Liver (tissue), 3 donors: ENCODE data around the gene DPP7.

Experiments
- FOXA1 ChIP-seq: IDR thresholded peaks from 2 replicates; pipeline ENCODE4 v1.6.1; 2016; ENCODE audit warnings: antibody characterized with exemption
- SP1 ChIP-seq: IDR thresholded peaks from 2 replicates; pipeline ENCODE4 v1.6.1; 2018; ENCODE audit warnings: antibody characterized with exemption, mild to moderate bottlenecking
- TAF1 ChIP-seq: conservative IDR thresholded peaks from 2 replicates; pipeline ENCODE4 v1.6.1; 2016; ENCODE audit warnings: antibody characterized with exemption, mild to moderate bottlenecking
- TF ChIP-seq, protein P1 (sequence below): fragments of 150-350 bp; IDR thresholded peaks from 2 replicates; pipeline ENCODE4 v1.5.1; 2017; ENCODE audit warnings: improper control_type of control experiment, low read depth, low read length; ENCODE audit not compliant: missing input control
- TF ChIP-seq, protein P2 (sequence below): IDR thresholded peaks from 2 replicates; pipeline ENCODE4 v1.6.1; 2016; ENCODE audit warnings: antibody characterized with exemption, mild to moderate bottlenecking
- TF ChIP-seq, protein P3 (sequence below): IDR thresholded peaks from 2 replicates; pipeline ENCODE4 v1.6.1; 2016; ENCODE audit warnings: antibody characterized with exemption
- TF ChIP-seq, protein P4 (sequence below): IDR thresholded peaks from 2 replicates; pipeline ENCODE4 v1.6.1; 2016; ENCODE audit warnings: antibody characterized with exemption
- donor health status: healthy.
- donor health status: healthy.

DNA sequence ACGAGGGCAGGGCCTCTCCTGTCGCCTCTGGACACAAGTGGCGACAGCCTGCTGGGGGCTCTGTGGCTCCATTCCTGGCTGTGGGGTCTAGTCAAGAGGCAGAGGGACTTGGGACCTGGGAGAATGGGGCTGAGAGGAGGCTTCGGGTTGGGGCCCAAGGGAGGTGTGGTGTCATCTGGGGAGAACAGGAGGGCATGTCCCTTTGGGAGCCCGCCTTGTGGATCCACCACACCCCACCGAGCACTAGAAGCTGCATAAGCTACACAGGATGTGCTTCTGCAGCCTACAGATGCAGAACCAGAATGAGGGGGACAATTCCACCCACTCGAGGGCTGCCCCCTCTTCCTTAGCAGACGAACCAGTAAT, 31.6 kb downstream of the DPP7 start:
- no peak for TF ChIP-seq TAF1
- TF ChIP-seq, protein P1, sequence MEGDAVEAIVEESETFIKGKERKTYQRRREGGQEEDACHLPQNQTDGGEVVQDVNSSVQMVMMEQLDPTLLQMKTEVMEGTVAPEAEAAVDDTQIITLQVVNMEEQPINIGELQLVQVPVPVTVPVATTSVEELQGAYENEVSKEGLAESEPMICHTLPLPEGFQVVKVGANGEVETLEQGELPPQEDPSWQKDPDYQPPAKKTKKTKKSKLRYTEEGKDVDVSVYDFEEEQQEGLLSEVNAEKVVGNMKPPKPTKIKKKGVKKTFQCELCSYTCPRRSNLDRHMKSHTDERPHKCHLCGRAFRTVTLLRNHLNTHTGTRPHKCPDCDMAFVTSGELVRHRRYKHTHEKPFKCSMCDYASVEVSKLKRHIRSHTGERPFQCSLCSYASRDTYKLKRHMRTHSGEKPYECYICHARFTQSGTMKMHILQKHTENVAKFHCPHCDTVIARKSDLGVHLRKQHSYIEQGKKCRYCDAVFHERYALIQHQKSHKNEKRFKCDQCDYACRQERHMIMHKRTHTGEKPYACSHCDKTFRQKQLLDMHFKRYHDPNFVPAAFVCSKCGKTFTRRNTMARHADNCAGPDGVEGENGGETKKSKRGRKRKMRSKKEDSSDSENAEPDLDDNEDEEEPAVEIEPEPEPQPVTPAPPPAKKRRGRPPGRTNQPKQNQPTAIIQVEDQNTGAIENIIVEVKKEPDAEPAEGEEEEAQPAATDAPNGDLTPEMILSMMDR = no peak
- TF ChIP-seq, protein P2, sequence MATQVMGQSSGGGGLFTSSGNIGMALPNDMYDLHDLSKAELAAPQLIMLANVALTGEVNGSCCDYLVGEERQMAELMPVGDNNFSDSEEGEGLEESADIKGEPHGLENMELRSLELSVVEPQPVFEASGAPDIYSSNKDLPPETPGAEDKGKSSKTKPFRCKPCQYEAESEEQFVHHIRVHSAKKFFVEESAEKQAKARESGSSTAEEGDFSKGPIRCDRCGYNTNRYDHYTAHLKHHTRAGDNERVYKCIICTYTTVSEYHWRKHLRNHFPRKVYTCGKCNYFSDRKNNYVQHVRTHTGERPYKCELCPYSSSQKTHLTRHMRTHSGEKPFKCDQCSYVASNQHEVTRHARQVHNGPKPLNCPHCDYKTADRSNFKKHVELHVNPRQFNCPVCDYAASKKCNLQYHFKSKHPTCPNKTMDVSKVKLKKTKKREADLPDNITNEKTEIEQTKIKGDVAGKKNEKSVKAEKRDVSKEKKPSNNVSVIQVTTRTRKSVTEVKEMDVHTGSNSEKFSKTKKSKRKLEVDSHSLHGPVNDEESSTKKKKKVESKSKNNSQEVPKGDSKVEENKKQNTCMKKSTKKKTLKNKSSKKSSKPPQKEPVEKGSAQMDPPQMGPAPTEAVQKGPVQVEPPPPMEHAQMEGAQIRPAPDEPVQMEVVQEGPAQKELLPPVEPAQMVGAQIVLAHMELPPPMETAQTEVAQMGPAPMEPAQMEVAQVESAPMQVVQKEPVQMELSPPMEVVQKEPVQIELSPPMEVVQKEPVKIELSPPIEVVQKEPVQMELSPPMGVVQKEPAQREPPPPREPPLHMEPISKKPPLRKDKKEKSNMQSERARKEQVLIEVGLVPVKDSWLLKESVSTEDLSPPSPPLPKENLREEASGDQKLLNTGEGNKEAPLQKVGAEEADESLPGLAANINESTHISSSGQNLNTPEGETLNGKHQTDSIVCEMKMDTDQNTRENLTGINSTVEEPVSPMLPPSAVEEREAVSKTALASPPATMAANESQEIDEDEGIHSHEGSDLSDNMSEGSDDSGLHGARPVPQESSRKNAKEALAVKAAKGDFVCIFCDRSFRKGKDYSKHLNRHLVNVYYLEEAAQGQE = no peak
- no peak for TF ChIP-seq FOXA1
- TF ChIP-seq SP1 = no peak
- TF ChIP-seq, protein P3, sequence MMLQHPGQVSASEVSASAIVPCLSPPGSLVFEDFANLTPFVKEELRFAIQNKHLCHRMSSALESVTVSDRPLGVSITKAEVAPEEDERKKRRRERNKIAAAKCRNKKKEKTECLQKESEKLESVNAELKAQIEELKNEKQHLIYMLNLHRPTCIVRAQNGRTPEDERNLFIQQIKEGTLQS = no peak
- TF ChIP-seq, protein P4, sequence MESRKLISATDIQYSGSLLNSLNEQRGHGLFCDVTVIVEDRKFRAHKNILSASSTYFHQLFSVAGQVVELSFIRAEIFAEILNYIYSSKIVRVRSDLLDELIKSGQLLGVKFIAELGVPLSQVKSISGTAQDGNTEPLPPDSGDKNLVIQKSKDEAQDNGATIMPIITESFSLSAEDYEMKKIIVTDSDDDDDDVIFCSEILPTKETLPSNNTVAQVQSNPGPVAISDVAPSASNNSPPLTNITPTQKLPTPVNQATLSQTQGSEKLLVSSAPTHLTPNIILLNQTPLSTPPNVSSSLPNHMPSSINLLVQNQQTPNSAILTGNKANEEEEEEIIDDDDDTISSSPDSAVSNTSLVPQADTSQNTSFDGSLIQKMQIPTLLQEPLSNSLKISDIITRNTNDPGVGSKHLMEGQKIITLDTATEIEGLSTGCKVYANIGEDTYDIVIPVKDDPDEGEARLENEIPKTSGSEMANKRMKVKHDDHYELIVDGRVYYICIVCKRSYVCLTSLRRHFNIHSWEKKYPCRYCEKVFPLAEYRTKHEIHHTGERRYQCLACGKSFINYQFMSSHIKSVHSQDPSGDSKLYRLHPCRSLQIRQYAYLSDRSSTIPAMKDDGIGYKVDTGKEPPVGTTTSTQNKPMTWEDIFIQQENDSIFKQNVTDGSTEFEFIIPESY = no peak
